HG02970 (cell line): ENCODE data around the gene SLC4A4.

Experiments used
- ATAC-seq: cut with Tn5 transposase; IDR thresholded peaks from one replicate; pipeline ENCODE4 v1.9.1; 2021; ENCODE audit warnings: mild to moderate bottlenecking, moderate library complexity, moderate number of reproducible peaks; ENCODE audit not compliant: unreplicated experiment, low FRiP score

SLC4A4 gene

DNA sequence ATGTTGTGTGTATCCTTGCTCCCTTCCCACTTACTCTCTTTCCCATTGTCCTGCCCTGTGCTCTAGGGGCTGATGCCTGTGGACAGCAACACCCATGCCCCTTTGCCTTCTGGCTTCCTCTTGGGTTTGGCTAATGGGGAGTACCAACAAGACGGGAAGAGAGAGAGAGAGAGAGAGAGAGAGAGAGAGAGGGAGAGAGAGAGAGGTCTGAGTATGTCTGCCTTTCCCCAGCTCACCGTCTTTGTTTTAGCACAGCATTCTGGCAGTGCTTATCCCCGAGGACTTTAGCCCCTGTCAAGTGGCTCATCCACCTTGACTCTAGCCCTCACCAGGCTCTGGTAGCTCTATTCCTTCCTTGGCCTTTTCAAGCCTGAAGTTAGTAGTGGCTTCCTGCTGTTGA is 128.0 kb downstream of the SLC4A4 start:
- ATAC-seq: no peak

DNA sequence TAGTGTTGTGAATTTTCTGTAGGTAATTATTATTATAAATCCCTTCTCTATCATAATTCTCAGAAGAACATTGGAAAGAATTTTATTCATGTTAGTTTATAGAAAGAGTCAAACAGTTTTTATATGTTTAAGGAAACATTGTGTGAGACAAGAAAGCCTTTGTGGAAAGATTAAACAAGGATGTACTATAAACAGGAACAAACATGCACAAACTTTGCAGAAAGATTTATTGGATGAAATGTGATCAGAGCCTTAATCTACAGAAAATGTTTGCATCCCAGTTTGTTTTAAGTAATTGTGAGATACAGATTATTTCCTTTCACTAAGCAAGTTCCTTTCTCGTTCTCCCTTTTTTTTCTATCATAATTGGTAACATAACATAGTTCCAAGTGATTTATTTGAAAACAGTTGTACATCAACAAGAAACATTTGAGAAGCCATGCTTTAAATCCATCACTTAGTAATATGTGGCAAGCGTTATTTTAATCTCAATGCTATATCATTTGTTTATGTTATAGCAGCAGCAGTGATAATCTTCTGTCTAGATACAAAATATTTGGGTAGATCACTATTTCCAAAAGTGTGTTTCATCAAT is 129.4 kb downstream of the SLC4A4 start:
- ATAC-seq: no peak

- no peak for ATAC-seq
These were observed 130.7 kb downstream of the SLC4A4 start for GRCh38 chr4:71469541-71469940.

- ATAC-seq: no peak
These were observed 131.7 kb downstream of the SLC4A4 start for GRCh38 chr4:71470524-71470923.

- ATAC-seq: no peak
These were observed 134.1 kb downstream of the SLC4A4 start for GRCh38 chr4:71472946-71473345.

GRCh38 chr4:71473541-71474240 is 134.9 kb downstream of the SLC4A4 start:
- ATAC-seq: no peak

GRCh38 chr4:71474731-71475130 is 135.9 kb downstream of the SLC4A4 start:
- no peak for ATAC-seq

DNA sequence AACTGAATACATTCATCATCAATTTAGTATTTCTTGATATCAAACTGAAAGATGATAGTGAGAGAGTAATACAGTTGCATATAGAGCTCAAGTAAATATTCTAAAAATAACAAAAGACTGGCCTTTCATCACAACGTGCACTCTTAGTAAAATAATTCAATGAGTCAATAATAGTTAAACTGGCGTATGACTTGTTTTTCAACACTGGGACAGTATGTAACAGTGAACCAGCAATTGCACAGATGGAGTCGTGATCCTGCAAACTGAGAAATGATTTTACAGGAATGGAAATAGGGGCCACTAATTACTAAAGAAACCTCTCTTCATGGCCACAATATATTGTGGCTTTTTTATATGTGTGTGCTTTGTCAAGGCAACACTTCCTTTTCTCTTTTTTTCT is 137.4 kb downstream of the SLC4A4 start:
- no peak for ATAC-seq

GRCh38 chr4:71486550-71487343 is 147.9 kb downstream of the SLC4A4 start:
- no peak for ATAC-seq

DNA sequence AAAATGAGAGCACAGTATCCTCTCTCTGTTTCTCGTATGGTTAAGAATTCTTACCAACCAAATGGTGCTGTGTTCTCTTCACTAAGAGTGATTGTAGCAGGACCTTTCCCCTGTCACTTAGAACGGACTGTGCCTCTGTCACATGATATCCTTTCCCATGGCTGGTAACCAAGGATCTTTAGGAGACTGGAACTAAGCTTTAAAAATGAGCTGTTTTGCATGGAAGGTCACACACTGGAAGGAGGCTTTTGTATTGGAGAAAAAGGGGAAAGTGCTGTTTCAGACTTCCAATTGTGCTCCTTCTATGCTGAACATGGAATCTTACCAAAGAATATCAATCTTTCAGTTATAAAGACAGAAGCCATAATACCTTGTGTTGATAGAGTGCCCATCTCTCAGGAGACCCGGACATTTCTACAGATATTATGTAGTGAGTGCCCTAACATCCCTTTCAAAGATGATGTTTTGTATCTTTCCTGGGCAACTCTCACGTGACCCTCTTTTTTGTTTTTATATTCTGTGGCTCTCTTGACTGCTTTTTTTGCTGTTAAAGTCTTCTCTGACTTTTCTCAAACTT is 148.6 kb downstream of the SLC4A4 start:
- ATAC-seq: no peak

- ATAC-seq: no peak
These were observed 155.7 kb downstream of the SLC4A4 start for GRCh38 chr4:71494539-71494938.

GRCh38 chr4:71495454-71495853 is 156.6 kb downstream of the SLC4A4 start:
- ATAC-seq: no peak

DNA sequence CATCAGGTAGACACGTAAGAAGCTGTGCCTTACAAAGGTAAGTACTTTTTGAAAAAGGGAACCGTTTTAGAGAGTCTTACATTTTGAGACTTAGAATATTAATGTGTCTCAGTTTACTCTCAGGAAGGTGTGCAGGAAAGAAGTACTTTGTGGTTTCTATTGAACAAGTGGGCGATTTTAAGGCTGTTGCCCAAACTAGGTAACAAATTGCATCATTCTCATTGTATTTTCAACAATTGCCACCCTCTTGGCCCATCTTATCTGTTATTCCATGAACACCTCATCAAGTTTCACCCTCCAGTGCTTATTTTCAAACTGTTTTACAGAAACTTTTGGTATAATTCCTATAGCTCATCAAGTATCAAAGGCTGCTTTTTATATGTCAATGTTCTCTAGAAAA is 158.3 kb downstream of the SLC4A4 start:
- no peak for ATAC-seq

DNA sequence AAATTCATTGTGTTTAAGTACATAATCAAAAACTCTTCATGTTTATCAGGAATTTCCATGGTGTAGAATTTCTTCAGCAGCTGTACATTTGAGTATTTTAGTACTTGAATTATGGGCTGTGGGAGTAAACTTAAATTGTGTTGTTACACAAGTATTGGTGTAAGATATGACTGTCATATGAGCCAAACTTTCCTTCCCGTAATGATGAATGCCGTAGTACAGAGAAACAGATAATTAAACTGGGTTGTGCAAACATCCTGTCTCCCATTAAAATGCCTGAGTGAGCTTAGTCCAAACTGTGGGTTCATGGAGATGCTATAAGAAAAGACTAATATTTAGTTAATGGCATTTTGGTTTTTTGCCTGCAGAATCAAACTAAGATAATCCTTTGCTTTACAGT is 159.2 kb downstream of the SLC4A4 start:
- ATAC-seq: no peak

DNA sequence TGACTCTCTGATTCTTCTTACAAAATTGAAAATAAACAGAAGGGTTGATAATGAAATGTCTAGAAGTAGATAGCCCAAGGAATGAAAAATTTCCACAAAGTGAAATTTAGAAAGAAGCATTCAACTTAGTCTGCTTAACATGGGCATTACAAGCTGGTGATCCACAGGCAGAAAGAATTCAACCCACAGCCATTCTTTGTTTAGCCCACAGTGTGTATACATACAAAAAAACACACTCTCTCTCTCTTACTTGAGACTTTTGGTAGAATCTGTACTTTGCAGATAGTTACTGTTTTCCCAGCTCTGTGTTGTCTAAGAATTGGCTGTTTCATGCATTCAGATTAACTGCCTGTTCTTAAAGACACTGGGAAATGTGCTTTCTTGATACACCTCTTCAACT is 159.8 kb downstream of the SLC4A4 start:
- ATAC-seq: no peak

- no peak for ATAC-seq
These were observed 163.2 kb downstream of the SLC4A4 start for GRCh38 chr4:71501992-71502391.

DNA sequence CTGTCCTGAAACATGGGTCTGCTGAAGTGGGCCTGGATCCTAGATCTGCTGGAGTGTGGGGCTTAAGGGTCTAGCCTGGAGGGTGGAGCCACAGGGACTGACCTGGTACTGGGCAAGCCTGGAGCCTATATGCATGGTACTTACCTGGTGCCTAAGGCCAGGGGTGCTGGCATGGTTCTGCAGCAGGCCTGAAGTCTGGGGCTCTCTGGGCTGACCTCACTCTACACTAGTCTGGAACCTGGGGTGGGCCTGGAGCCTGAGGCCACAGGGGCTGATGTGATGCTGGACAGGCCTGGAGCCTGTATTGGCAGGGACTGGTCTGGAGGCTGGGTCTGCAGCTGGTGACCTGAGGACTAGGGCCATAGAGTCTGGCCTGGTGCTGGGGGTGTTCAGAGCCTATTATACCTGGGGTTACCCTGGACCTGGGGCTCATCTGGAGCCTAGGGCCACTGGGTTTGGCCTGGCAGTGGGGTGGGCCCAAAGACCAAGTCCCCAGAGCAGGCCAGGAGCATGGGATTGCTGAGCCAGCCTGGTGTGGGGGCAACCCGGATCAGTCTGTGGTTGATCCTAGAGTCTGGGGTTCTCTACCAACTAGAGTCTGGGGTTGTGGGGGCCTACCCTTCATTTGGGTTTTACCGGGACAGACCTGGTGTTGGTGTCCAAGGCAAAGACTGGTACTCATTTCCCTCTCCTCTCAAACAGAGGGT is 179.6 kb downstream of the SLC4A4 start:
- ATAC-seq: no peak

DNA sequence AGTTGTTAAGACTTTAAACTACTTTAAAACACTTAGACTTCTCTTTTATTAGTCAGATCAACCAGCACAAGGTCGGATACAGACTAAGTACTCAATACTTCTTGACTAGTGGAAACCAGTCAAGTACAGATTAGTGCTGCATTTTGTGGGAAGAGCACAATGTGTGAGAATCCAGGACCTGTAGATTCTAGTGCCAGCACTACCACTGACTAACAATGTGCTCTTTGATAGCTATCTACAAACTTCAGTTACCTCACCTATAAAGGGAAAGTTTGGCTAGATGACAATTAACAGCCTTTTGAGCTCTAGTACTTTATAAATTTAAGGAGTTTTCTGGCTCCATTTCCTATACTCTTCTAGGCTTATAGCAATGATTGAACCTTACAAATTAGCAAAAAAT is 181.5 kb downstream of the SLC4A4 start:
- ATAC-seq: no peak

DNA sequence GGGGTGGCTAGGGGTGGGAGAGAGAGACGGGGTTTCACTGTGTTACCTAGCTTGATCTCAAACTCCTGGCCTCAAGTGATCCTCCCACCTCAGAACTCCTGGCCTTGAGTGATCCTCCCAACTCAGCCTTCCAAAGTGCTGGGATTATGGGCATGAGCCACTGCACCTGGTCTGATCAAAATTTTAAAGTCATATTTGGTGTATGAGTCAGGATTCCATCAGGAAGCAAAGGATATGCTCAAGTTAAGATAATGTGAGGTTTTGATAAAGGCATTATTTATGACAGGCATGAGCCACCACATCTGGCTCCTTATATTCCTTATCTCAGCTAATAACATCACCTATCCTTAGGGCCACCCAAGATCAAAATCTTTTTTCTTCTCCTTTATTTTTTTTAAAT is 182.0 kb downstream of the SLC4A4 start:
- no peak for ATAC-seq

- no peak for ATAC-seq
These were observed 185.9 kb downstream of the SLC4A4 start for GRCh38 chr4:71524756-71525155.
